GM19023 (cell line): Measurements from ENCODE around the gene C1QB.

ENCODE experiments used
- ATAC-seq: cut with Tn5 transposase; IDR thresholded peaks from one replicate; pipeline ENCODE4 v1.9.1; 2021; ENCODE audit warnings: mild to moderate bottlenecking, moderate library complexity; ENCODE audit not compliant: unreplicated experiment

The C1QB gene, protein sequence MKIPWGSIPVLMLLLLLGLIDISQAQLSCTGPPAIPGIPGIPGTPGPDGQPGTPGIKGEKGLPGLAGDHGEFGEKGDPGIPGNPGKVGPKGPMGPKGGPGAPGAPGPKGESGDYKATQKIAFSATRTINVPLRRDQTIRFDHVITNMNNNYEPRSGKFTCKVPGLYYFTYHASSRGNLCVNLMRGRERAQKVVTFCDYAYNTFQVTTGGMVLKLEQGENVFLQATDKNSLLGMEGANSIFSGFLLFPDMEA

DNA sequence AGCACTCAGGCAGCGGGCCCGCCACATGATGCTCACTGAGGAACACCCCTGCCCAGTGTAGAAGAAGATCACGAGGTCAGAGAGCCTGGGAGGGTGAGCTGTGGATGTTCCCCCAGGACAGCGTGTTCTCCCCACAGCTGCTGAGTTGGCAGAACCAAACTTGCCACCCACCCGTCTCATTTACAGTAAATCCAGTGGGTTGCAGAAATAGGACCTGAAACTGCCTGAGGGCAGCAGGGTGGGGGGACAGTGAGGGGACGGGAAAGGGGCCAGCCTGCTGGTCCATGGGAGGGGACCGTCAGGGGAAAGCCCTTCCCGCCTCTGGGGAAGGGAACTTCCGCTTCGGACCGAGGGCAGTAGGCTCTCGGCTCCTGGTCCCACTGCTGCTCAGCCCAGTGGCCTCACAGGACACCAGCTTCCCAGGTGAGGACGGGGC lies at the start of gene C1QB:
TSS of gene C1QB (plus strand) at position 356 of the 436 bp plus-strand sequence. CDS start 6,227 bp downstream, outside the sequence.
- ATAC-seq: no peak

DNA sequence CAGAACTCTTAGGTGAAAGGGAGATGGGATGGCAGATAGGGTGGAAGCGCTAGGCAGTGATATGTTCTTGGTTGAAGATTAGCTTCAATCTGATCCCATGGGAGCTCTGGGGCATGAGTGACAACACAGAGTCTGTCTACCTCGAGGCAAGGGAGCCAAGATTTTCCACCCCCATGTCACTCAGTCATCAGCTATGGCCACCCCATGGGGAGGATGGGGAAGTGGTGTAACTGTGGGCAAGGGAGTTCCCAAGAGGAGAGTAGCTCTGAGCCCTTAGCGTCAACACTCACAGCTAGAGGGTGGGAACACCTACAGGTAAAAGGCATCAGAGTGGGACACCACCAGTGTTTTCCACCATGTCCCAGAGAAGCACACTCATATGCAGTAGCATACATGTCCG lies 46.9 kb upstream of the C1QB start:
- ATAC-seq: no peak

DNA sequence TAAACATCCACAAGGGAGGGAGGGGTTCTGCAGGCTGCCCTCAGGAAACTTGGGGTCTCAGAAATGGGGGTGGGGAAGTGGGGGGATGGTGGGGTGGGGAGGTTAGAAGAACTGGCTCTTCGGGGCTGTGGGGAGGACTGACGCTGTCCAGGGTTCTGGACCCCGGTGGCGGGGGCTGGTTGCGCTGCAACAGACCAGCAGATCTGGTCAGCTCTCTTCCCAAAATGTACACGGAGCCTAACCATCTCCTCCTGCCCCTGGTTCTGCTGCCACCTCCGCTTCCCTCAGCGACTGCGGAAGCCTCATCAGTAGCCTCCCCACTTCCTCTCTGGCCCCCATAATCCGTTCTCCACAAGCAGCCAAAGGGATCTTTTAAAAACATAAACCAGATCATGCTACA lies 45.9 kb upstream of the C1QB start:
- ATAC-seq: no peak

DNA sequence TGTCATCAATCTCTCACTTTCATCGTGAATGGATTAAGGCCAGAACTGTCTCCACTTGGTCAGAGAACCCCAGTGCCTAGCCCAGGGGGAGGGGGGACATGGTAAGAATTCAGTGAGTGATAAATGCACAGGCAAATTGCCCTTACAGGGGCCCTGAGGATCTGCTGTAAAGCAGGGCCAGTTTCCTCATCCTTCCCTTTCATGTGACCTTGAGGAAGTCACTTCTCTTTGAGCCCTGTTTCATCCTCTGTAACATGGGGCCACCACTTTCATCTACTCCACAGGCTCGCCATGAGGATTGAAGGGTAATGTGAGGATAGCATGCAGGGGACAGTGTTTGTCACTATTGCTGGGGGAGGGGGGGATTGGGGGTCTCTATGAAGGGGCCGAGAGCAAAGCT lies 44.7 kb upstream of the C1QB start:
- no peak for ATAC-seq

DNA sequence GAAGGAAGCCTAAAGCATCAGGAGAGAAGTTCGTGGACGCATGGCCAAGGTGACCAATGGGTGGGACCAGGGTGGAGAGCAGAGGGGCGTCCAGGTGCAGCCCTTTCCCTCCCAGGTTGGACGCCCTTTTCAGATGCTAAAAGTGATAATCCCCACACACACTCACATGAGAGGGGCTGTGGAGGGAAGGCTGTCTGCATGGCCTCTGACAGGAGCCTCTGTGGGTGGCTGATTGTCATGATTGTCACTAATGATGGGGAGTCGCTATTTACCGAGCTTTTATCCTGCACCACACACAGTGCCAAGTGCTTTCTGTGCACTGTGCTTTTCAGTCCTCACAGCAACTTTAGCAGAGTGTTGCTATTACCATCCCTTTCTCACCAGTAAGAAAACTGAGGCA lies 43.7 kb upstream of the C1QB start:
- ATAC-seq: no peak

DNA sequence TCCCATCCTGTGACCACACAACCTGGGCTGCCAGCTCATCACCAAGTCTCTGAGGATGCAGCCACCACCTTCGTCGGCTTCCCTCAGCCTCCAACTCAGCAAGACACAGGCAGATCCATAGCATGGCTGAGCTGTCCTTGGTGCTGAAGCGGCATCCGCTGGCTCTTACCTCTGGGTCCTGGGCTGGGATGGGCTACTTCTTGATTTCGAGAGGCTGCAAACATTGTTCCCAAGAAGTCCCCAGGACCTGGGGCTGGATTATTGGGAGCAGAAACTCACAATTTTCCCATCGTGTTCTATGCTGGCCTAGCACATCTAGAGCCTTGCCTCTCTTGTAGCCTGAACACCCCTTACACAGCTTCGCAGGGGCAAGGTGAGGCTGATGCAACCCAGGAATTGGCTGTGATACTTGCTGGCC lies 41.5 kb upstream of the C1QB start:
- ATAC-seq: no peak

DNA sequence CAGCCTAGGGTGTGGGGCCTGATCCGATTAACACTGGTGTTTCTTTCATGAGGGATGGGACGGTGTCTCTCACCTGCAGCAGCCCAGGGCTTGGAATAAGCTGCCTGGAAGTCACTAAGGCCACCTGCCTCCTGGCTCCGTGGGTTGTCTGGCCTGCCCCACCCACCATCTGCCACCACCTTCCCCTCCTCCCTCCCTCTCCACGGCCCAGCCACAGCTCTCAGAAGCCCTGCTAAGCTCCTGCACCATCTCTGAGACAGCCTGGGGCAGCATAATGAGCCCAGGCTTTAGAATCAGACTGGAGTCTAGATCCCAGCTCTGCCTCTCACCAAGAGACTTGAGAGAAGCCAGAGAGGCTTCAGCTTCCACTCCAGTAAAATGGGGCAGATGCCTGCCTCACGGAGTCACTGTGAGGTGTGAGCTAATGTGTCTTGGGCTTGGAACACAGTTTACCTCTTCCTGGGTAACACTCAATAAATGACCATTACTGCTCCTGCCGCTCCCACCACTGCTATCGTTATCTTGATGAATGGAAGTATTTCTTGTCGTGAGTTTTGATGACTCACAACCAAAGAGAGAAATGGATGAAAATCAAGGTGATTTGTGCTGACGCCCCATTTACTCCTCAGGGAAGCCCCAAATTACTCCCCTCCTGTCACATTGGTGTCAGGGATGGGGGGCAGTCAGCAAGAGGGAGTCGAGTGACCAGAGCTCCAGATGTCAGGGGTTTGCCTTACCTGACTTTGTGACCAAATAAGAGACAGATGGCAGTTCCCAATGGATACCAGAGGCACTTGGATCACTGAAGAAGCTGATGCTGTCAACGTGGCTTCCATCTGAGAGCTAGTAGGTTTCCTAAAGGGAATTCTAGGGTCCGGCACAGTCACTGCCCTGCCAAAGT lies 40.1 kb upstream of the C1QB start:
- no peak for ATAC-seq

DNA sequence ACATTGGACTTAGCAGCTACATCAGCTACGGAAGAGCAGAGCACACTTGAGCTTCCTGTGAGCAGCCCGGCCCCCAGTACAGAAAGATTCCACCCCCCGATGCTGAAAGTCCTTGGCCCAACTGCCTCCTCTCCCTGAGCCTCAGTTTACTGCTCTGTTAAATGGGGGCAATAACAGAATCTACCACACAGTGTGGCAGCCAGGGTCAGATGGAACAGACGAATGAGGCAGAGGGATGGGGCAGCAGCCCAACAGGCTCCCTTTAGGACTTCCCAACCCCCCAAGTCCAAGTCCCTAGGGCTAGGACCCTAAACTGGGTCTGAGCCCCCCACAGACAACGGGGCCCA lies 39.5 kb upstream of the C1QB start:
- no peak for ATAC-seq

DNA sequence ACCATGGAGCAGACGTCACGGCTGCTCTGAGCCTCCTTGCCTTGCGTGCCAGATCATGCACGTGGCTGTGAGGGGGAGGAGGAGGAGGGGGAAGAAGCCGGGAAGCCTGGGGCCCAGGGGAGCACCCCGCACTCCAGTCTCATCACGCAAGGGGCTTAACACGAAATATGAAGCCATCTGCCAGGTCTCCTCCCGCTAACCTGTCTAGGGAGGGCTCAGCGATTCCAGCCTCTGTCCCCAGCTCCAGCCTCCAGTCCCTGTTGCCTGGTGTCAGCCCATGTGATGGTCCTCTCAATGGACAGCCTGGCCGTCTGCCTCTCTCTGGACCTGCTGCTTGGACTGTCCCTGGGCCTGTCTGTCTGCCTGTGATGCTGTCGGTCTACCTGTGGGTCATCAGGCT lies 39.1 kb upstream of the C1QB start:
- ATAC-seq: no peak

DNA sequence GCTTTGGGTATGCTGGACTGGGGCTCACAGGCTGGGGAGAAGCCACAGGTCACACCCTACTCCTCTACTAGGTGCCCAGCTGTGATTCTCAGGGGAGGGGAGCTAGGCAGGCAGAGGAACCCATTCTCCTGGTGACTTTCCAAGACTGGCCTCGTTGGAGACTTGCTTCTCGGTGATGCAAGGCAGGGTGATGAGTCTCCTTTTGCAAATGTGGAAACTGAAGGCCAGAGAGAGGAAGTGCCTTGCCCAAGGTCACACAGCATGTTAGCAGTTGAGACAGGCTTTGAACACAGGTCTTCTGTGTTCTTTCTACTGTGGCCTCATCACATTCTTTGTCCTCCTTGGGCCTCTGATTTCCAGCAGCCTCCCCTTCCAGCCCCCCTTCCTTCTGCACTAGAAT lies 37.1 kb upstream of the C1QB start:
- no peak for ATAC-seq

DNA sequence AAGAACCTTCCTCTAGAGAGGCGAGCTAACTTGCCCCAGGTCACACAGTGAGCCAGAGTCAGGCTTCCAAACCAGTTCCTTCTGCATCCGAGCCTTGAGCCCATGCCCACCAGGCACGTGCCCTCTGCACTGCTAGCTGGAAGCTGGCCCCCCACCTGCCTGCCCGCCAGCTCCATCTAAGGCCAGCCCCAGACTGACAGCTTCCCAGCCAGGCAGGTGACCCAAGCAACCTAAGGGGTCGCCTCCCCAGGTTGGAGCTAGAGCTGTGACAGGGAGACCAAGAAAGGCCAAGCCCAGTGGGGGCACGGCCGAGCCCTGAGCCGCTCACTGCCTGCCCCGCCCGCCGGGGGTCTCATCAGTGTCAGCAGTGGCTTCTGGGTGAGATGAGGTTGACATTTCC lies 36.5 kb upstream of the C1QB start:
- ATAC-seq: no peak

DNA sequence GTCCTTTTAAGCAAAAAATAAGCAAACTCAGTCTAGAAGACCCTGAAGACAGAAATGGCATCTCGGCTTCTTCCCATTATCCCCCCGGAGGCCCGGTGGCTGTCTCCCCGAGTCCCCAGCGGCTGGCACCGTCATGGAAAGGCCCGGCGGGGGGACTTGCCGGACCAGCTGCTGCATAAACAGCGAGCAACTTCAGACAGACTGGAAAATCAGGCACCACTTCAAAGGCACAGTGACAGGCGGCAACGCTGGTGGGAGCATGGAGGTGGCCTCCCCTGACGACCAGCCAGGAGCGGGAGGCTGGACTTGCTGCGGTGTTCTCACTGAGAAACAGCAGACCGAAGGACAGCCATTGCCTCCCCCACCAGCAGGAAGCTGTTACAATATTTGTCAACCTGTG lies 35.0 kb upstream of the C1QB start:
- ATAC-seq: no peak

DNA sequence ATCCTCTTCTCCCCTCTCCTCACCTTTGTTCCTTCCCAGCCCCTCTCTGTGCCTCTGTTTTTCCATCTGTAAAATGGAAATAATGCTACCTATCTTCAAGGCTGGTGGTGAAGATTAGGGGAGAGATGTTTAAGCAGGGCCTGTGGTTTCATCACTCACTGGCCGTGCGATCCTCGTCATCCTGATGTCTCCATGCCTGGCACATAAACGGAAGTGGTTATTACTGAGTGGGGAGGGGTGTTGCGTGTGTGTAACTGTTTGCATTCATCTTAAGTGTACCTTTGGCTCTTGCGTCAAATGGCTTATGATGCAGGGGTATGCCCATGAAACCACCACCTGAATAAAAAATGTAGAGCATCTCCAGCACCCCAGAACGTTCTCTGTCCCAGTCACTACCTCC lies 33.8 kb upstream of the C1QB start:
- no peak for ATAC-seq

DNA sequence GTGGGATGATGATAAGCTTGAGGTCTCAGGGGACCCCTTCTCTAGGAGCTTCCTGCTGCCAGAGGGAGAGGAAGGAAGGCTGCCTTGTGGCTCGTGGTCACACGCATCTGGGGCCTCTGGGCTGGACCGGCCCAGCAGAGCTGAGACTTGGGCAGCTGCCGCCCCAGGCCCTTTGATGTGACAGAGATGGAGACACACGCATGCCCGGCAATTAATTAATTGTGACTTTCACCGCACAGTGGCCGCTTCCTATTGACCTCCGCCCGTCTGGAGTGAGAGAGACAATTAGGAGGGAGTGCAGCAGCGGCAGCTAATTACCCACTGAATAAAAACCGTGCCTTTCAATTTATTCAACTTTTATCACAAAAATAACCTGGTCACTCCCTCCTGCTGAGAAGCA lies 33.2 kb upstream of the C1QB start:
- no peak for ATAC-seq

DNA sequence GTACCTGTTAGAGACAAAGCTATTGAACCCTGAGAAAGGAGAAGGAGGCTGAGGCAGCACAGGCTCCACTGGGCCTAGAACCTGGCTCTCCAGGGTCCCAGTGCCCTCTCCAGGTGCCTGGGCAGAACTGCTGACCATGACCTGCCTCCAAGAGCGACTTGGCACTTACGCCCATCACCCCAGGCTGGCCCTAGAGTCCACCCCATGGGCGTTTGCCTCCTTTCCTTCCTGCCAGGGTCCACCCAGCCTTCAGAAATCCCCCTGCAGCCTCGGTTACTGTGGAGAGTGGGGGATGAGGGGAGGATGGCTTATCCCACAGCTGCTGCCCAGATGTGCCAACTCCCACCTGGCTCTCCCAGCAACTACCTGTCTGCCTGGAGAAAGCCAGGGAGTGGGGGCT lies 31.3 kb upstream of the C1QB start:
- ATAC-seq: no peak

DNA sequence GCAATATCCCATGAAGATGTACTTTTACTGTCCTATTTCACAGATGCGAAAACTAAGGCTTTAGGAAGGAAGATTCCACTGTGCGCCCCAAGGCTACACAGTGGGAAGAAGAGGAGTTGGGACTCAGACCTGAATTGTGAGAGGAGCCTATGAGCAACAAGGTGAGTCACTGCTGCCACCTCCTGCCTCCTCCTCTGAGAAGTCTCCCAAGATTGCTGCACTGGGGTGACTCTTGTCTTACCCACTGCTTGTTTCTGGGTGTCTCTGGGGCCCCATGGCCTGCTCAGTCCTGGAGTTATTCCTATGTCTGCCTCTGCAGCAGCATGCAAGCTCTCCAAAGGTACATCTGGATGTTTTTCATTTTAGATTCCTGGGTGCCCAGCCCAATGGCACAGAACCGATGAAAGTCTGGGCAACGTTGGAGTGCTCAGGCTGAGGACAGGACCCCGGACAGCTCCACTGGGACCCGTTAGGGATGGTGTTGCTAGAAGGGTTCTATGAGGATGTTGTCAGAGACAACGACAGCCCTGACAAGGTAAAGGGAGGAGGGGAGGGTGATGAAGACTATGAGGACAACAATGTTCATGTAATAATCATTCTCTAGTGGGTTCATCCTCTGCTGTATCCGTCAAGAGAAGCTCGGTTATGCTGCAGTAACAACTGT lies 27.6 kb upstream of the C1QB start:
- no peak for ATAC-seq

DNA sequence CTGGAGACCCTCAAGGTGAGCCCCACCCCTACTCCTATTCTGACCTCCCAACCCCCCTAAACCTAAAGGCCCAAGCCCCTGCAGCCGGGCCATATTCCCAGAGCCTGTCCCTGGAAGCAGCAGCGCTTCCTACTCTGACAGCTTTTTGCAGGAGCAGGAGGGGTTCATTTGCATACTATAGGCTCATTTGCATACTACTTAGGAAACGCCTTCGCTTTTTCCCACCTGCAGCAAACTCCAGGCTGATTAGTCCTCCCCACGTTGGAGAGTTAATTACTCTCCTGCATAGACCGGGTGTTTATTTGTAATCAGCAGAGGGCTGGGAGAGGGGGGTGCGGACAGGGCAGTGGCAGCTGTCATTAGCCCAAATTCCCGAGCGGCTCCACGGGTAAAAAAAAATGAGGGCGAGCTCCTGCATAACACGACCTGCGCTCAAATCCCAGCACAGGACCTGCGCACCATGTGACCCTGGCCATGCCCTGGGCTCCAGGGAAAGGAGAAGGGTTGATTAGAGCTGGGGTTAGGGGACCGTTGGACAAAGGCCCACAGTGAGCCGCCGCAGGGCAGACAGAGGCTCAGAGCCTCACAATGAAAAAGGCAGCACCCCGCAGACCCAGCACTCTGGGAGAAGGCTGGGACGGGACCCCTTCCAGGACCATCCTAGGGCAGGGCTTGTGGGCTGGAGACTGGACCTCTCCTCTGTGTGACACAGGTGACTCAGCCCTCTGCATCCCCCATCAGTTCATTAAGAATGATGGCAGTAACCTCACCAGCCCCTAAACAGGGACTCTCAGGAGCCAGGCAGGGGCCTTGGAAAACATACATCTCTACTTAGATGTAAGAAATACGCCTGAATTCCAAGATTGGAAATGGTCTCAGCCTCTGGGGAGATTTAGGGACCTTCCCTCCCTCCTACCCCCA lies 26.5 kb upstream of the C1QB start:
- no peak for ATAC-seq

DNA sequence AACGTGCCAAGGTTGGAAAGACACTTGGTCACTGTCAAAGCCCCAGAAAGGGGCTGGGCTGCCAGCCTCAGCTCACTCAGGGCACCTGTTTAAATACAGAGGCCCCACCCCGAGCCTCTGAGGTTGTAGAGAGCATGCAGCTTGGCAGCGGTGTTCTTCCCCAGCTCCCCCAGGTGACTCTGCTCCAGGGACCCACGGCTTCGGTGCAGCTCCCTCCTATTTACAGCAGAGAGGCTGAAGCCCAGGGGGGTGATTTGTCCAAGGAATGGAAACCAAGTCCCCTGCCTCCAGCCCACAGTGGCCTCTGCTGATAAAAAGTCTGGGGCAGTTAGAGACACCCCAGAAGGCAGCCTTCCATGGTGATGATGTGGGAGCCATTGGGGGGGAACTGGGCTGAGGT lies 25.7 kb upstream of the C1QB start:
- ATAC-seq: no peak

DNA sequence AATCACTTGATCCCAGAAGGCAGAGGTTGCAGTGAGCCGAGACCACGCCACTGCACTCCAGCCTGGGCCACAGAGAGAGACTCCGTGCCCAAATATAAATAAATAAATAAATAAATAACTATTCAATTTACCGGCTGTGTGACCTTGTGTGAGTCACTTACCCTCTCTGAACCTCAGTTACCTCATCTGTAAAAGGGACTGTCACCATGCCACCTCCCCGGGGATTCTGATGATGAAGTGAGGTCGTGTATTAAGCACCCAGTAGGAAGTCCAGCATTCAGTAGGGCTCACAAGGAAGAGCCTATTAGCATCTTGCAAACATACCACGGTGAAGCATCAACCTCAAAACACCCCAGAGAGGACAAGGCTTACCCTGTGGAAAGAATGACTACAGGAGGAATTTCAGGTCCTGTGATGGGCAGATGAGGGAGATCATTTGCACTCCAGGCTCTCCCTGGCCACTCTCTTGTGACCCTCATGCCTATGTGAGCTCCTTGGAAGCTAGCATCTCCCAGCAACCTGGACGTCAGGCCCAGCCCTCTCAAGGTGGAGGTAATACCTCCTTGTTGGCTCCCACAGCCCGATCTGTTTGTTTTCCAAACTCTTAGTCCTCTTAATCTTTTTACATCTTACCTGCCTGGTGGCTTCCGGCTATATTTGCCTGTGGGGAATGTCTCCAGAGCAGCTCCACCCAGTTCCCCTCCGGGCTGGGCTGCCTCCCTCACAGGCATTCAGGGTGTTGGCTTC lies 24.2 kb upstream of the C1QB start:
- ATAC-seq: no peak

DNA sequence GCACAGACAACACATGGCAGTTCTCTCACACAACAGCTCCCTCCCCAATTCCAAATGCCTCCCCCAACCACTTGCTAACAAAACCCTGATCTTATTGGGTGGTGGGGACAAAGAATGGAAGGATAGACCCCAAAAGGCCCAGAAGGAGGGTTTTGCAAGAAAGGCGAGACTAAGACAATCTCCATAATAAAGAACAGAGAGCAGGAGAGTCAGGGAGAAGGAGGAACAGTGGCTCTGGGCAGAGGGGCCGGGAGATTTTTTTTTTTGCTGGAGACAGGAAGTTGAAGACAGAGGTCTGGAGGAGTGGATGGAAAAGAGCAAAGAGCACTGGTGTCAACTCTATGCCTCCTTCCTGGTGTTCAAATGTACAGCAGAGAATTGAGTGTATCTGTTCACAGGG lies 23.1 kb upstream of the C1QB start:
- ATAC-seq: no peak
